ENCODE results near the gene C21orf91.
"Not testable (repeated sequence)": the region's sequence is repeated elsewhere in the genome, so short reads cannot be mapped to it uniquely, and the experiment has no call there.

Gene C21orf91

DNA sequence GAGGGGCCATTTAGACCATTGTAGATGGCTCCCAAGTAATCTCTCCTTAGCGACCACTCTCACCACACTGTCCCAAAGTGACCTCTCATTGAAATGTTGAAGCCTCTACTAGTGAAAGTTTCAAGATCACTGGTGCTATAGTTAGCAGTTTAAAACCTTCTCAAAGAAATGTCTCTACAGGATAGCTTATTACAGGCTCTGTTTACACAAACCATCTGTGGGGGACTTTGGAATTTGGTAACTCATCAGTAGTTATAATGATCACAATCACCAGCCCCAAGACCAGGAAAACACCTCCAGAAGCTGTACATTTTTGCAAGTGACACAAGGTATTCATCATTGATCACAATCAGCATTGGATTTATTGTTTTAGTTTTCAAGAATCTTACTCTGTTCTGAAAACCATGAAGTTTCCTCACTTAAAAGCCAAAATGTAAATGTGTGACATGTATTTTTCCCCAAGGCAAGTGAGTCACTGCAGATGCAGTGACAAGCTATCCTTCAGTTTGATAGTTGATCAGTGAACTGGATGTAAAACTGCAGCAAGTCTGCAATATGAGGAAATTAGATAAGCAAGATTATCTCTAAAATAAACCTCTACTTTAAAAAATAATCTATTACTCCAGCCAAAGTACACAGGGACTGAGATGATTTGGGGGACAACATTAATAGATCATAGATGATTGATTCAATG is 41.9 kb downstream of the C21orf91 start:
- Histone ChIP-seq H3K27ac (replicated peaks) (no peak overlapping the region), H3K27me3 (ENCODE audit: insufficient read depth, poor library complexity, severe bottlenecking) (no peaks in the 10 kb centered on the region), H3K4me3 (replicated peaks; ENCODE audit: insufficient read depth, low read length) (no peak overlapping the region)
- TF ChIP-seq GABPA (IDR thresholded peaks at IDR 0.05; ENCODE audit: low read depth) = no peak
- TF ChIP-seq, protein P1, sequence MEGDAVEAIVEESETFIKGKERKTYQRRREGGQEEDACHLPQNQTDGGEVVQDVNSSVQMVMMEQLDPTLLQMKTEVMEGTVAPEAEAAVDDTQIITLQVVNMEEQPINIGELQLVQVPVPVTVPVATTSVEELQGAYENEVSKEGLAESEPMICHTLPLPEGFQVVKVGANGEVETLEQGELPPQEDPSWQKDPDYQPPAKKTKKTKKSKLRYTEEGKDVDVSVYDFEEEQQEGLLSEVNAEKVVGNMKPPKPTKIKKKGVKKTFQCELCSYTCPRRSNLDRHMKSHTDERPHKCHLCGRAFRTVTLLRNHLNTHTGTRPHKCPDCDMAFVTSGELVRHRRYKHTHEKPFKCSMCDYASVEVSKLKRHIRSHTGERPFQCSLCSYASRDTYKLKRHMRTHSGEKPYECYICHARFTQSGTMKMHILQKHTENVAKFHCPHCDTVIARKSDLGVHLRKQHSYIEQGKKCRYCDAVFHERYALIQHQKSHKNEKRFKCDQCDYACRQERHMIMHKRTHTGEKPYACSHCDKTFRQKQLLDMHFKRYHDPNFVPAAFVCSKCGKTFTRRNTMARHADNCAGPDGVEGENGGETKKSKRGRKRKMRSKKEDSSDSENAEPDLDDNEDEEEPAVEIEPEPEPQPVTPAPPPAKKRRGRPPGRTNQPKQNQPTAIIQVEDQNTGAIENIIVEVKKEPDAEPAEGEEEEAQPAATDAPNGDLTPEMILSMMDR (IDR thresholded peaks at IDR 0.05; ENCODE audit: insufficient read depth, low read length) = no peak
- TF ChIP-seq SPI1 (IDR thresholded peaks at IDR 0.05; ENCODE audit: borderline replicate concordance, low read depth) = no peak
- TF ChIP-seq REST (IDR thresholded peaks at IDR 0.05; ENCODE audit: insufficient replicate concordance, low read depth) = no peak
- TF ChIP-seq POLR2AphosphoS5 (IDR thresholded peaks at IDR 0.05; ENCODE audit: low read depth) = no peak
- no peak for DNase-seq (ENCODE audit: low read depth in 1 of 2, low spot score in 1 of 2)

DNA sequence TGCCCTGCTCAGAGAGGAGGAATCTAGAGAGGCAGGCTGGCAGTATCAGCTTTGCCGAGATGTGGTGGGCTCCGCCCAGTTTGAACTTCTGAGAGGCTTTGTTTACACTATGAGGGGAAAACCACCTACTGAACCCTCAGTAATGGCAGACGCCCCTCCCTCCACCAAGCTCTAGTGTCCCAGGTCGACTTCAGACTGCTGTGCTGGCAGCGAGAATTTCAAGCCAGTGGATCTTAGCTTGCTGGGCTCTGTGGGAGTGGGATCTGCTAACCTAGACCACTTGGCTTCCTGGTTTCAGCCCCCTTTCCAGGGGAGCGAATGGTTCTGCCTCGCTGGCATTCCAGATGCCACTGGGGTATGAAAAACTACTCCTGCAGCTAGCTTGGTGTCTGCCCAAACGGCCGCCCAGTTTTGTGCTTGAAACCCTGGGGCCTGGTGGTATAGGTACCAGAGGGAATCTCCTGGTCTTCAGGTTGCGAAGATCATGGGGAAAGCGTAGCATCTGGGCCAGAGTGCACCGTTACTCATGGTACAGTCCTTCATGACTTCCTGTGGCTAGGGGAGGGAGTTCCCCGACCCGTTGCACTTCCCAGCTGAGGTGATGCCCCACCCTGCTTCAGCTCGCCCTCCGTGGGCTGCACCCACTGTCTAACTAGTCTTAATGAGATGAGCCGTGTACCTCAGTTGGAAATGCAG is 43.6 kb downstream of the C21orf91 start:
- no peak for TF ChIP-seq REST (IDR thresholded peaks at IDR 0.05; ENCODE audit: insufficient replicate concordance, low read depth)
- TF ChIP-seq GABPA (IDR thresholded peaks at IDR 0.05; ENCODE audit: low read depth) = no peak
- TF ChIP-seq, protein P1 (IDR thresholded peaks at IDR 0.05; ENCODE audit: insufficient read depth, low read length) = no peak
- TF ChIP-seq POLR2AphosphoS5 (IDR thresholded peaks at IDR 0.05; ENCODE audit: low read depth) = no peak
- TF ChIP-seq SPI1 (IDR thresholded peaks at IDR 0.05; ENCODE audit: borderline replicate concordance, low read depth) = no peak
- Histone ChIP-seq H3K4me3 (replicated peaks; ENCODE audit: insufficient read depth, low read length) (no peak overlapping the region), H3K27me3 (ENCODE audit: insufficient read depth, poor library complexity, severe bottlenecking) (no peaks in the 10 kb centered on the region), H3K27ac (replicated peaks) (no peak overlapping the region)
- DNase-seq (ENCODE audit: low read depth in 1 of 2, low spot score in 1 of 2) = no peak

- not testable (repeated sequence) for H3K27ac ChIP-seq (replicated peaks); DNase-seq (ENCODE audit: low read depth in 1 of 2, low spot score in 1 of 2); H3K27me3 ChIP-seq (ENCODE audit: insufficient read depth, poor library complexity, severe bottlenecking); H3K4me3 ChIP-seq (replicated peaks; ENCODE audit: insufficient read depth, low read length)
Measured at GRCh38 chr21:17775021-17775420, 44.1 kb downstream of the C21orf91 start.

- Histone ChIP-seq H3K27ac (replicated peaks) (no peak overlapping the region), H3K4me3 (replicated peaks; ENCODE audit: insufficient read depth, low read length) (no peak overlapping the region), H3K27me3 (ENCODE audit: insufficient read depth, poor library complexity, severe bottlenecking) (no peaks in the 10 kb centered on the region)
- DNase-seq (ENCODE audit: low read depth in 1 of 2, low spot score in 1 of 2) = no peak
- TF ChIP-seq, protein P1 (IDR thresholded peaks at IDR 0.05; ENCODE audit: insufficient read depth, low read length) = no peak
- no peak for TF ChIP-seq POLR2AphosphoS5 (IDR thresholded peaks at IDR 0.05; ENCODE audit: low read depth)
- no peak for TF ChIP-seq SPI1 (IDR thresholded peaks at IDR 0.05; ENCODE audit: borderline replicate concordance, low read depth)
Measured at GRCh38 chr21:17769447-17769845, 49.7 kb downstream of the C21orf91 start.

Data from HL-60 (cell line).